Lower lobe of right lung (tissue), 2 donors: ENCODE data around the gene EXOC3. TPM values are rescaled to one million over a fixed set of nuclear protein-coding genes. Genes with fewer than 3 reads are reported as not detected.

Source experiments
- ATAC-seq, 2 donors: fragments of 200-7000 bp; cut with Tn5 transposase; one replicate each; pipeline ENCODE4 v1.9.1; 2020 to 2022; ENCODE audit warnings: mild to moderate bottlenecking in 2 of 2, moderate library complexity in 2 of 2
- DNase-seq: peaks from one replicate; pipeline ENCODE4 v3.0.0-alpha.2; 2020
- H3K27ac ChIP-seq: fragments of 200-600 bp; one replicate; pipeline ENCODE4 v1.8.0; 2022
- H3K27me3 ChIP-seq: fragments of 200-600 bp; one replicate; pipeline ENCODE4 v1.8.0; 2022; ENCODE audit warnings: low read depth
- H3K36me3 ChIP-seq: fragments of 200-600 bp; one replicate; pipeline ENCODE4 v1.8.0; 2022; ENCODE audit warnings: mild to moderate bottlenecking
- H3K4me1 ChIP-seq: fragments of 200-600 bp; one replicate; pipeline ENCODE4 v1.8.0; 2022
- H3K4me3 ChIP-seq: fragments of 200-600 bp; one replicate; pipeline ENCODE4 v1.8.0; 2022; ENCODE audit warnings: mild to moderate bottlenecking
- H3K9me3 ChIP-seq: fragments of 200-600 bp; one replicate; pipeline ENCODE4 v1.8.0; 2022
- intact Hi-C: fragments of 100-400 bp; cut with DNase I; formaldehyde crosslinking; loops from one replicate; pipeline ENCODE4 v1.11.0; 2022
- total RNA-seq: library from RNA; stranded (reverse); fragmentation: NEBNext Ultra II Directional; extraction: Animal tissue kit (Norgen Biotek cat#: 25700); gene quantifications from one replicate; pipeline ENCODE4 v1.2.1, GENCODE V29; 2021
- TF ChIP-seq, protein P1 (sequence below): fragments of 200-600 bp; IDR thresholded peaks from one replicate; pipeline ENCODE4 v1.8.0; 2022; ENCODE audit warnings: antibody characterized with exemption, mild to moderate bottlenecking
- donor health status: DM: no; HTN: yes; CAD: no; lungs with severe emphysema.

Gene EXOC3
- total RNA-seq, 1 donor from 2014 or later: 58.9 TPM

DNA sequence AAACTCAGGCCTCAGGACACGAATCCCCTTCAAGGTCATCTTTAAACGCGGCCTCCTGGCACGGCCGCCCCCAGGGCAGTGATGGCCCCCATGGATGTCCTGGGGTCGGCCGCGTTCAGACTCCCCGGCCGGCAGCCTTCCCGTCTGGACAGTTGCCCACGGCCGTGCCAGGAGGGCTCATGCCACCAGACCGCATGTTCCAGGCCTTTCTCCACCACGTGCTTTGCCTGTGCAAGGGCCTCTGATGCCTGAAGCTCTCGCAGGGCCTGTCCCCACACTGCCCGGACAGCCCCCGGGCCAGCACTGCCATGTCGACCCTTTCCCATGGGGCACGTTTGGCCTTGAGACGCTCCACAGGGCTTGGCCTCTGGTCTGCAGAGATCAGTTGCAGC is 46.7 kb downstream of the EXOC3 start:
- peaks cover 31% of the 10 kb centered on the region for H3K27me3 ChIP-seq
- no peaks in the 10 kb centered on the region for H3K36me3 ChIP-seq
- intact Hi-C loops: no loop called here
- ATAC-seq (no peak), DNase-seq (no peak)
- no peaks in the 10 kb centered on the region for H3K9me3 ChIP-seq
- peaks cover 13% of the 10 kb centered on the region for H3K4me1 ChIP-seq
- TF ChIP-seq, protein P1, sequence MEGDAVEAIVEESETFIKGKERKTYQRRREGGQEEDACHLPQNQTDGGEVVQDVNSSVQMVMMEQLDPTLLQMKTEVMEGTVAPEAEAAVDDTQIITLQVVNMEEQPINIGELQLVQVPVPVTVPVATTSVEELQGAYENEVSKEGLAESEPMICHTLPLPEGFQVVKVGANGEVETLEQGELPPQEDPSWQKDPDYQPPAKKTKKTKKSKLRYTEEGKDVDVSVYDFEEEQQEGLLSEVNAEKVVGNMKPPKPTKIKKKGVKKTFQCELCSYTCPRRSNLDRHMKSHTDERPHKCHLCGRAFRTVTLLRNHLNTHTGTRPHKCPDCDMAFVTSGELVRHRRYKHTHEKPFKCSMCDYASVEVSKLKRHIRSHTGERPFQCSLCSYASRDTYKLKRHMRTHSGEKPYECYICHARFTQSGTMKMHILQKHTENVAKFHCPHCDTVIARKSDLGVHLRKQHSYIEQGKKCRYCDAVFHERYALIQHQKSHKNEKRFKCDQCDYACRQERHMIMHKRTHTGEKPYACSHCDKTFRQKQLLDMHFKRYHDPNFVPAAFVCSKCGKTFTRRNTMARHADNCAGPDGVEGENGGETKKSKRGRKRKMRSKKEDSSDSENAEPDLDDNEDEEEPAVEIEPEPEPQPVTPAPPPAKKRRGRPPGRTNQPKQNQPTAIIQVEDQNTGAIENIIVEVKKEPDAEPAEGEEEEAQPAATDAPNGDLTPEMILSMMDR: no peak
- H3K27ac ChIP-seq: no peak overlapping the region
- H3K4me3 ChIP-seq: no peak overlapping the region

DNA sequence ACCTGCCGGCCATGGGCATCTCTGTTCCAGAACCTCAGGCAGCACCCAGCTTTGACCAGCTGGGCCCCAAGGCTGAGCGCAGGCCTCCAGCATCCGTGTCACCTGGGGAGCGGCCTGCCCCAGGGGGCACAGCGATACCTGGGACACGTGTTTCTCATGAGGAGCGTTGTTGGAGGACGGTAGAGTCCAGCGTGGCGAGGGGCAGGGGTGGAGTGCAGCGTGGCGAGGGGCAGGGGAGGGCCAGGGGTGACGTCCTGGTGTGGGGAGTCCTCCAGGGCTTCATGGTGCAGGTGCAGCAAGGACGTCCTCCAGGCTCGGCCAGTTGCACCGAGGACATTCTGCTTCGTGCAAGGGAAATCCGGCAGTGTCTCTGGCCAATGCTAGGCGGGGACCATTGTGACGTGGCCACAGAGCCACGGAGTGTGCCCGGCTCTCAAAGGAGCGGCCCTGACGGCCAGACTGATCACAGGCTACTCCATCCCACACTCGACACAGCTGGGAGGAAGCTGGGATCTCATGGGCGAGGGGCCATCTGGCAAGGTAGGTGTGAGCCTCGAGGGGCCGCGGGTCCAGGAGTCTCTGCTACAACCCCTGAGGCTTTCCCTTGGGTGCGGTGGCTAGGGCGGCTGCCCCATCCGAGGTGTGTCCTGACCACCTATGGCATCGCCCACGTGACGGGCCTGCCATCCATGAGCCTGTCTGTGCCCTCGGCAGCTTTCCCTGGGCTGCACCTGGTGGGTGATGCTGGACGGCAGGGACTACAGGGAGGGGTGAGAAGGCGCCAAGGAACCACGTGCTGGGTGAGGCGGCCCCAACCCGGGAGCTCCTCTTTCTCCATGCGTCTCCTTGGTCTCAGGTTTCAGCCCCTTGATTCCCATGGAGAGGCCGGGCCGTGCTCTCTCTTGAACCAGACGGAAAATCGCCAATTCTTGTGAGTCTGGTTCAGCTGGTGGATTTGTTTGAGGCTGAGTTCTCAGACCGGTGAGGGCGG is 47.4 kb downstream of the EXOC3 start:
- TF ChIP-seq, protein P1: no peak
- intact Hi-C loops: no loop called here
- Histone ChIP-seq H3K4me3 (no peak overlapping the region), H3K27ac (no peak overlapping the region), H3K27me3 (peaks cover 29% of the 10 kb centered on the region), H3K9me3 (no peaks in the 10 kb centered on the region), H3K36me3 (no peaks in the 10 kb centered on the region), H3K4me1 (peaks cover 12% of the 10 kb centered on the region)
- ATAC-seq (no peak), DNase-seq (no peak)

DNA sequence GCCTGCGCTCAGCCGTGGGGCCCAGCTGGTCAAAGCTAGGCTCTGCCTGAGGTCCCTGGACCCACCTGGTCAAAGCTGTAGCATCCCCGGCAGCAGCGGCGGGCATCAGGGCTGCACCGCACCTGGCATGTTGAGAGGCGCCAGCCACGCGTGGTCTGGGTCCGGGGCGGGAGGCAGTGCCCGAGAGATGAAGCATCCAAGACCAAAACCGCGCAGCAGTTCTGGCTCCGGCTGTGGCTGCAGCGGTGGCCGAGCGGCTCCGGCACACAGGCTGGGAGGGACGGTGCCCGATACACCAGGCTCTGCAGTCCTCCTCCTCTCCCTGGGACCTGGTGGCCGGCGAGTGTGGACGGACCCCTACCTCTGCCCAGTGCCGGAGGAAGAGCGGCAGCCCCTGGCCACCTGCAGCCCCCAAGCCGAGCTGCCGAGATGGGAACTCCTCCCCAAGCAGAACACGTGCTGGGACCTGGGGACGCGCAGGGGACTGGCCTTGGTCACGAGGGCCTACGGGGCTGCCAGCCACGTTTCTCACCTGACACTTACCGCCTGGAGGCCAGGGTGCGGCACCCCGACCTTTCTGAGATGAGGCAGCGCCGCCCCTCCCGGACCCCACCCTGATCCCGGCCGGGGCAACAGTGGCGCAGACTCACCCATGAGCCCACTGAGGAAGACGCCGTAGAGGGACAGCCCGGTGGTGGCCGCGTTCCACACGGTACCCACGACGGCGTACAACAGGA is 48.3 kb downstream of the EXOC3 start:
- ATAC-seq (no peak), DNase-seq (no peak)
- TF ChIP-seq, protein P1: no peak
- Histone ChIP-seq H3K27ac (no peak overlapping the region), H3K4me3 (no peak overlapping the region), H3K36me3 (no peaks in the 10 kb centered on the region), H3K9me3 (no peaks in the 10 kb centered on the region), H3K27me3 (peaks cover 26% of the 10 kb centered on the region), H3K4me1 (peaks cover 4% of the 10 kb centered on the region)
- intact Hi-C loops: no loop called here

DNA sequence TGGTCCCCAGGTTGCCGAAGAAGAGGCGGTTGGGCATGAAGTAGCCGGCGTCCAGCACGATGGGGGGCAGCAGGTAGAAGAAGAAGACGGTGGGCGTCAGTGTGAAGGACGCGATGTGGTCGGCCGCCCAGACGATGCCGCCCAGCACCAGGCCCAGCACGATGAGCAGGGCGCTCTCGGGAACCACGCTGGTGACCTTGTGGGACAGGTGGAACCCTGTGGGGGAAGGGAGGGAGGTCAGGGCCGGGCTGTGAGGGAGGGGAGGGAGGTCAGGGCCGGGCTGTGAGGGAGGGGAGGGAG is 48.8 kb downstream of the EXOC3 start:
- H3K27me3 ChIP-seq: peaks cover 30% of the 10 kb centered on the region
- no peak overlapping the region for H3K27ac ChIP-seq
- ATAC-seq: no peak

DNA sequence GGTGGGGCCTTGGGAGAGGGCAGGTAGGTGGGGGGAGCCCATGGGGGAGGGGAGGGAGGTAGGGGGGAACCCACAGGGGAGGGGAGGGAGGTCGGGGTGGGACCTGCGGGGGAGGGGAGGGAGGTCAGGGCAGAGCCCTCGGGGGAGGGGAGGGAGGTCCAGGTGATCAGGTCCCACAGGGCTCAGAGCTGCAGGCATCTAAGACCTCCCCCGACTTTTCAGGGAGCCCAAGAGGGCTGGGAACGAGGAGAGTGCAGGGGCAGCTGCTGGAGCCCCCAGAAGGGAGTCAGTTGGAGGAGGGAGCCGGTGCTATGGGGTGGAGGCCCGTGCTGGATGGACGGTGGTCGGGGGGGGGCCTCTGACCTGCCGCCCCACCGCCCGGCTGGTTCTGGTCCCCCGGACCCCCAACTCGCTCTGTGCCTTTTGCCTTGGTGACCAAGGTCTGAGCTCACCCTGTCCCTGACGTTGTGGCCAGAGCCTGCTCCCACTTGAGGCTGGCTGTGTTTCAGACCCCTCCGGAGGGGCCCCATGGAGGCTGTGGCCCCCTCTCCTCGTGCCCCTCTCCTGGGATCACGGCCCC is 49.4 kb downstream of the EXOC3 start:
- DNase-seq (no peak), ATAC-seq (no peak)
- Histone ChIP-seq H3K27me3 (peaks cover 36% of the 10 kb centered on the region), H3K9me3 (no peaks in the 10 kb centered on the region), H3K36me3 (no peaks in the 10 kb centered on the region), H3K4me1 (peaks cover 4% of the 10 kb centered on the region), H3K27ac (no peak overlapping the region), H3K4me3 (no peak overlapping the region)
- TF ChIP-seq, protein P1: no peak
- intact Hi-C loops: no loop called here

More for the DNA sequence above, 48.8 kb downstream of the EXOC3 start:
- DNase-seq: no peak
- intact Hi-C loops: no loop called here
- Histone ChIP-seq H3K9me3 (no peaks in the 10 kb centered on the region), H3K36me3 (no peaks in the 10 kb centered on the region), H3K4me1 (peaks cover 4% of the 10 kb centered on the region), H3K4me3 (no peak overlapping the region)
- TF ChIP-seq, protein P1: no peak
